Subcutaneous adipose tissue (tissue), 4 donors: Measurements from ENCODE around the gene EHBP1L1. TPM values are rescaled to one million over a fixed set of nuclear protein-coding genes. Genes with fewer than 3 reads are reported as not detected.

Experiments used
- CTCF ChIP-seq: fragments of 450-650 bp; IDR thresholded peaks from one replicate; pipeline ENCODE4 v1.5.1; 2016; ENCODE audit warnings: low read depth, mild to moderate bottlenecking, control low read depth, antibody characterized with exemption, moderate library complexity
- total RNA-seq, 4 donors: library from RNA; depleted of rRNA; stranded (reverse); fragments of >200 nt; gene quantifications; one replicate each; pipeline ENCODE4 v1.1.0, GENCODE V29; 2016

Gene EHBP1L1
- total RNA-seq, 4 donors from 2014 or later = 27.1 to 79.5 (median 45.7) TPM

GRCh38 chr11:65624931-65625627 lies 49.2 kb downstream of the EHBP1L1 start:
- TF ChIP-seq CTCF = no peak

GRCh38 chr11:65625628-65626342 lies 49.9 kb downstream of the EHBP1L1 start:
- TF ChIP-seq CTCF = no peak

GRCh38 chr11:65627202-65627601 lies 51.3 kb downstream of the EHBP1L1 start:
- no peak for TF ChIP-seq CTCF

- no peak for TF ChIP-seq CTCF
Measured at GRCh38 chr11:65629579-65629978, 53.7 kb downstream of the EHBP1L1 start.

GRCh38 chr11:65630215-65630614 lies 54.4 kb downstream of the EHBP1L1 start:
- no peak for TF ChIP-seq CTCF

- no peak for TF ChIP-seq CTCF
Measured at GRCh38 chr11:65633390-65634108, 57.7 kb downstream of the EHBP1L1 start.

- TF ChIP-seq CTCF = no peak
Measured at GRCh38 chr11:65634109-65634436, 58.2 kb downstream of the EHBP1L1 start.
